GM19395 (cell line): ENCODE measurements around the gene LSM3.

Experiments used
- ATAC-seq: cut with Tn5 transposase; IDR thresholded peaks from one replicate; pipeline ENCODE4 v1.9.1; 2021; ENCODE audit warnings: mild to moderate bottlenecking, moderate library complexity; ENCODE audit not compliant: unreplicated experiment

Gene LSM3

DNA sequence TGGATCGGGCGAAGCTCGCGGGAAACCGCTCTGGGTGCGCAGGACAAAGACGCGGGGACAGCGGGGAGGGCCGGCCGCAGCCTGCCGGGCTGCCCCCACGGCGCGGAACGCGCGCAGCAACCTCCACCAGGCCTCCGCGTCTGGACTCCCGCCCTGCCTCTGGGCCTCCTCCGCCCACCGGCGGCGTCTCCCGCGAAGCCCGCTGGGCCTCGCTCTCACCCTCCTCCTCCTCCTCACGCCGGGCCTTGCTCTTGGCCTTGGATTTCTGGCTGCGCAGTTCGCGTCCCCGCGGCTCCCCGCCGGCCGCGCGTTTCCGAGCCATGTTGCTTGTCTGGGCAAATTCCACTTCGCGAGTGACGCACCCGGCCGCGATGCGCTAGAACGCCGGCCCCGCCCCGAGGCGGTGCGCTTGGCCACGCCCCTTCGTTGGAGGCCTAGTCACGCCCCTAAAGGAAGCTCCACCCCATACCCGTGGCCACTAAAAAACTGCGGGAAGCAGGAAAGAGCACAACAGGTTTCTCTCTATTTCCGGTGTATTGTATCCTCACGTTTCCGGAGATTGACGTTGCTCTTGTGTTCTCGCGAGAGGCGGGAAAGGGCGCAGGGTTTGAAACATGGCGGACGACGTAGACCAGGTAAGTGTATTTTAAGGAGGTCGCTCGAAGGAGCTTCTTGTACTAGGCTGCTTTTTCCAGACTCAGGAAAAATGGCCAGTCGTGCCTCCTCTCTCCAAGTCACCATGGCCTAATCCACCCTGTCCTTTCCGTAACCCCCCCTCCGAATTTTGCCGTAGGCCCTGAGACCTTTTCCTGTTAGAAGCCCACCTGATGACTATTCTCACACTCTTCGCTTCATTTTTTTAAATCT lies at the start of gene LSM3, which contains the start of gene XPC:
LSM3 (plus strand) TSS at position 571 of the 867 bp plus-strand sequence; CDS start at position 615, 44 bp downstream.
XPC (minus strand) TSS at position 355 of the 867 bp plus-strand sequence; CDS start at position 322, 33 bp downstream.
- peak; percentile 93 for ATAC-seq

DNA sequence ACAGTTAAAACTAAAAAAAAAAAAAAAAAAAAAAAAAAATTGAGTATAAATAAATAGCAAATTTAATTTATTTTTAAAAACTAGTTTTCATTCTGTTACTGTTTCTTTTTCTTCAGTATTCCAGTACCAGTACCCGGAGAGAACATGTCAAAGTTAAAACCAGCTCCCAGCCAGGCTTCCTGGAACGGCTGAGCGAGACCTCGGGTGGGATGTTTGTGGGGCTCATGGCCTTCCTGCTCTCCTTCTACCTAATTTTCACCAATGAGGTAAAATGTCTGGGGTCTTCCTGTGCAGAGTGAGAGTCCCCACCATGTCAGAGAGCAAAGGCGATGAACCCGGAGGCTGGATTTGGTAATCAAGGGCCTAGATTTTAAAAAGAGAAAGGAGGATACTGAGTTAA lies 49.3 kb upstream of the LSM3 start:
- ATAC-seq, result no peak

DNA sequence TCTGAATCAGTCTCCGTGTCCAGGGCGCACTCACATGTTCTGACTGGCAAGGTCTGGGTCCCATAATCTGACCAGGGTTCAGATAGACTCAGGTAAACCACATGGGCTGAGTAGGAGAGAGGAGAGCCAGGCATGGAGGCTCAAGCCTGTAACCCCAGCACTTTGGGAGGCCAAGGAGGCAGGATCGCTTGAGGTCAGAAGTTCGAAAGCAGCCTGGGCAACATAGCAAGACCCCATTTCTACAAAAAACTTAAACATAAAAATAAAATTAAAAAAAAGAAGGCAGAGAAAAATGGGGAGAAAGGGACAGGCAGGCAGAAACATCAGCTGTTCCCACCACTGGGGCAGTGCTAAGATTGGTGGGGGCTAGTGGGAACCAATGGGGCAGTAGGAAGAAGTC lies 48.4 kb upstream of the LSM3 start:
- no peak for ATAC-seq

DNA sequence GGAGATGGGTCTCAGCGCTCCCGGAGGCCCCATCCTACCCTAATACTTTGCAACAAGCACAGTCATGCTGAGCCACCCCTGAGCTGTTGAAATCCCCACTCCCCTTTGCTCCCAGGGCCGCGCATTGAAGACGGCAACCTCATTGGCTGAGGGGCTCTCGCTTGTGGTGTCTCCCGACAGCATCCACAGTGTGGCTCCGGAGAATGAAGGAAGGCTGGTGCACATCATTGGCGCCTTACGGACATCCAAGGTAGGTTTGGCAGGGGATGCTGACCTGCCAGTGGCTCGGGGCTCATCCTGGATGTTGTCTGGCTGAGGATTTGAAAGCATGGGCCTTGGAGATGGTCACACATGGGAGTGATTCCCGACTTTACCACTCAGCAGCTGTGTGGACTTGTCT lies 47.9 kb upstream of the LSM3 start:
- no peak for ATAC-seq

DNA sequence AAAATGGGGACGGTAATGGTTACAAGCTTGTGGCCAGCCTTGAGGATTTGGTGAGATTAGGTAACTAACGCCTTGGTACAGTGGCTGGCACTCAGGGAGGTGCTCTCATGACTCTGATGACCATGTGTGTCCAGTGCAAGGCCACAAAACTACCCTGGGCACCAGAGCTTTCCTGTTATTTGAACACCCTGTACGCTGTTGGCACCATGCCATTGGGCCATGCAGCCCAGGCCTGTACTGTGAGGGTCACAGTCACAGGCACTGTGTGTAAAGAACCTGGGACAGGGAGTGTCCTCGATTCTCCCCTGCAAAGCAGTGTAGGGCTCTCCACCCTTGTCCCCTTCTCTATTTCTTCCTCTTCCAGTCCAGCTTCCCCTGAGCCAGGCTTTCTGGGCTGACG lies 47.5 kb upstream of the LSM3 start:
- ATAC-seq, result no peak

DNA sequence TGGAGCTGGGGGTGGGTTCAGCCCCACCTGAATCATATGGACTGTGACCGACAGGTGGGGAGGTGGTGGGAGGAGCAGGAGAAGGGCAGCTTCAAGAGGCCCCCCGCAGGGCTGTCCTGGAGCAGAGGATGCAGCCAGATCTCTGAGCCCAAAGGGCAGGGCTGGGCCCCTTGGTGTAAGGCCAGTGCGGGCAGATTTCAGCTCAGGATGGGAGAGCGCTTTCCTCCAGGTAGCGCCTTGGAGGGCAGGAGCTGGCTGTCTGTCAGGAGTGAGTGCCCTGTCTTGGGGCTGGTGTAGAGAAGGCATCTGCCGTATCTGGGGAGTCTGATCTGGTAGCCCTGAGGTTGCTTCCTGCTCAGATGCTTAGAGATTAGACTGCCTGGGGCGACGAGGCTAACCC lies 46.5 kb upstream of the LSM3 start:
- ATAC-seq, result no peak

DNA sequence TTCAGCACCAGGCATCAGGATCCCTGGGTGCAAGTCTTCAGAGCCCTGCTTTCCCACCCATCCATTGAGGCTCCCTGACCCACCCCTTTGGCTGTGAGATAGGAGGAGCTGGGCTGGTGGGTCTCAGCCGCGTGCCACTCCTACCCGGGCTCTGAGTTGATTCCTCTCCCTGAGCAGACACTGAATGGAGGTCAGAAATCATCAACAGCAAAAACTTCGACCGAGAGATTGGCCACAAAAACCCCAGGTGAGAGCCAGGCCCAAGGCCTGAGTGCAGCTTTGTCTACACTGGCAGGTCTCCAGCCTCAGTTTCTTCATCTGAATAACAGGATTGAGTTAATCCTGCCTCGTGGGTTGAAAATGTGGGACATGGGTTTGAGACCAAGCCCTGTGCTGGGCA lies 45.9 kb upstream of the LSM3 start:
- no peak for ATAC-seq

DNA sequence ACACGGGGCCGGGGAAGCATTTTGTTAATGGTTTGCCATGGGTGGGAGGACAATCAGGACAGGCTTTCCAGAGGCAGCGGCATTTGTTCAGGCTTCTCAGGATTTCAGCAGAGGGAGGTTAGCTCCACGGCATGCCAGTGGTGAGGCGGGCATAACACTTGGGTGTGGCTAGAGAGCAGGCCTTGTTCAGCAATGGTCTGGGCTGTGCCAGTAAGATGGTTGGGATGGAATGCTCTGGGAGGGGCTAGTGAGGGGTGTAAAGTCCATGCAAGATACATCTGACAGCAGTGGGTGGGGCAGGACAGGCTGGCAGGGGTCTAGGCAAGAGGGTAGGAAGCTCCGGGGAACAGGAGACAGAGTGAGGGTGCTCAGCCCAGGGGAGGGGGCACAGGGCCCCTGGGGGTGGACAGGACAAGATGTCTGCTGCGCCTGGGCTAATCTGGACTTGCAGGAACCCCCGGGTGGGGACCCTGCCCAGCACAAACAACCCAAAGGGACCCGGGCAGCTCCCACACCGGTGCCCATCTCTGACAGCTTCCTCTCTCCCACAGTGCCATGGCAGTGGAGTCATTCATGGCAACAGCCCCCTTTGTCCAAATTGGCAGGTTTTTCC lies 45.3 kb upstream of the LSM3 start:
- no peak for ATAC-seq

DNA sequence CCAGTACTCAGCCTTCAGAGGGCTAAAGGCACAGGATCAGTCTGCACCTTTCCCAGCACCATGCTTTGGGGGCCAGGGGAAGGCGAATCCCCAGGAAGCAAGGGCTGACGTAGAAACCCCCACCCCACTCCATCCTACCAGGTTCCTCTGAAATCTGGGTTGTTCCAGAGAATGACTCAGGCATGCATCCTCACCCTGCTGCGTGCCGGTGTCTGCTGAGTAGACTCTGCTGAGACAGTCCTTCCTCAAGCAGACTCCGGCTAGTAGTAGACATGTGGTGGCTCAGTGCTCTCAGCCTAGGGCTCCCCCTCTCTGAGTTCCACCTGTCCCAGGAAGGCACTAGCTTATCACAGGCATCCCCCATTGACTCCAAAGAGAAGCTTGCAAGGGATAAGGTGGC lies 44.7 kb upstream of the LSM3 start:
- ATAC-seq, result no peak

DNA sequence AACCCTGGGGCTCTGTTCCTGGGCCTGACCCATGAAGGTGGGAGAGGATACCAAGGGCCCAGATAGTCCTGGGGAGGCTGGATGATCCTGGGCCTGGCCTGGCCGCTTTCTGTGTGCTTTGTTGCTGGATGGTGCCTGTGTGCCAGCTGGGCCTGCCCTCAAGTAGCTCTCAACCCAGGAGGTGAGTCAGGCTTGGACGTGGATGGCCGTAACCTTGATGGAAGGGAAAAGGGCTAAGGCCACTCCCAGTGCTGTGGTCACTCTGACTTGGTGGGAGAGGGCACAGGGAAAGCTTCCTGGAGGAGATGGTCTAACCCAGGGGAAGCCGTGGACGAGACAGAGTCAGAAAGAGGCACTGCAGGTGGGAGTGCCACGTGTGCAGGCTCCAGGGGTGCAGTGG lies 44.3 kb upstream of the LSM3 start:
- no peak for ATAC-seq

DNA sequence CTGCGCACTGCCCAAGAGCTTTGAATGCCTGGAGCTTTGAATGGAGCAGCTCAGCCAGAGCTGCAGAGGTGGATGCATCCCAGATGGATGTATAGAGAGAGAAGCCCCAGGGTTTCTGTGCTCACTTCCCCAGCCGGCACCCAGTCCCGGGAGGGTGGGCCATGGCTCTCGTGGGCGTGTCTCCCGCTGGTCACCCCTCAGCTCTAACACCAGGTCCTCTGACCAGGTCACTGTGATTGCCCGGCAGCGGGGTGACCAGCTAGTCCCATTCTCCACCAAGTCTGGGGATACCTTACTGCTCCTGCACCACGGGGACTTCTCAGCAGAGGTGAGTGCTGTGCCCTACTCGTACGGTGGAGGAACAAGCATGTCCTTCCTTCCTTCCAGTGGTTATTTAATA lies 43.0 kb upstream of the LSM3 start:
- no peak for ATAC-seq

DNA sequence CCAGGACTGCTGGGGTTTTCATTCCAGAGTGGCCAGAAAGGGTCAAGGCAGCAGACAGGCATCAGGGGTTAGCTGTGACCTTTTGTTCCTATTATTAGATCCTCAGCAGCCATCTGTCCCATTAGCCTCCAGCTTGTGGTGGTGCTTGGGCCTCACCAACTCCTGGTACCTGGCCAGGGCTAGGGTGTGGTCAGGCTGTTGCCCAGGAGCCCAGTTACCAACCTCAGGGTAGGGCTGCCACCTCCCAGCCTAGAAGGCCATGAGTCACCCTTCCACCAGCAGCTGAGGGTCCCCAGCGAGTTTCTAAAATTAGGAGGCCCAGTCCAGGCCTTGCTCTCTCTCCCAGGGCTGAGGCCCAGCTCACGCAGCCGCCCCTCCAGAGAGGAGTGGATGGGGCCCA lies 41.6 kb upstream of the LSM3 start:
- no peak for ATAC-seq

DNA sequence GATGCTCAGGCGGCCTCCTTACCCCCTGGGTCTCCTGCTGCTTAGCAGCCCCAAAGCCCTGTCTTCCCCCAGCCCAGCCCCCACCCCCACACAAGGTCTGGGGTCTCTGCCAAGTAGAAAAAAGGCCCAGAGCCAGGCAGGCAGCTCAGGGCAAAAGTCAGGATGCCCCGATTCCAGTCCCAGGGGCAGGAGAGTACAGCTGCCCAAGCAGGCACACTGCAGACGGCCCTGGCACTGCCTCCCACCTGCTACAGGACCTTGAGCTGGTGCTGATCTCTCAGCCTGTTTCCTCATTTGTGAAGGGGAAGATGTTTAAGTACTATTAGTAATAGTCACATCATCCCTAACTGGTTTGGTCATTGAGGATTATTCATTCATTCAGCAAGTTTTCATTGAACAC lies 41.2 kb upstream of the LSM3 start:
- no peak for ATAC-seq

DNA sequence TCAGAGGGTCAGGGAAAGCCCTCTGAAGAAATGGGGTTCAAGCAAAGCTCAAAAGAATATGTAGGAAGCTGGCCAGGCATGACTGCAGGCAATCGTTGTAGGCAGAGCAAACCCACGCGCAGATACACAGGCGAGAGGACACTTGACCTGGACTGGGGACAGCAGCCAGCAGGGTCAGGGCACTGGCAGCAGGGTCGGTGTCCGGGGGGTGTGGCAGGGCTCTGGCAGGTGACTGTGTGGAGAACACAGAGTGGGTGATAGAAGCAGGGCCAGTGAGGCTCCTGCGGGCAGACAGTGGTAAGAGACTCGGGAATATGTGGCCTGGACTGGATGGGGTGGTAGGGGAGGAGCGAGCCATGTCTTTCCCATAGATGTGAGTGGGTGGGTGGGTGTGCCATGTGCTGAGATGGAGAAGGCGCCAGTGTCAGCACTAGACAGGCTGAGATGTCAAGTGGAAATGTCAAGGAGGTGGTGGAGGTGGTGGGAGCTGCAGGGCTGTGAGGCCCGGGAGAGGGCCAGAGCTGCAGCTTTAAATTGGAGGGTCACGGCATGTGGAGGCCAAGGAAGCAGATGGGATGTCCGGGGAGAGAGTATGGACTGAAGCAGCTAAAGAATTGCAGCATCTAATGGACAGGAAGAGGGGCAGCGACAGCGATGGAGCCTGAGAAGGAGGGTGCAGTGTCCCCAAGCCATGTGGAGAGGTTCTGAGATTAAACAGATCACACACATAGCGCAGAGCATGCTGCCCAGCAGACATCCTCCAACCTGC lies 40.3 kb upstream of the LSM3 start:
- ATAC-seq, result no peak

DNA sequence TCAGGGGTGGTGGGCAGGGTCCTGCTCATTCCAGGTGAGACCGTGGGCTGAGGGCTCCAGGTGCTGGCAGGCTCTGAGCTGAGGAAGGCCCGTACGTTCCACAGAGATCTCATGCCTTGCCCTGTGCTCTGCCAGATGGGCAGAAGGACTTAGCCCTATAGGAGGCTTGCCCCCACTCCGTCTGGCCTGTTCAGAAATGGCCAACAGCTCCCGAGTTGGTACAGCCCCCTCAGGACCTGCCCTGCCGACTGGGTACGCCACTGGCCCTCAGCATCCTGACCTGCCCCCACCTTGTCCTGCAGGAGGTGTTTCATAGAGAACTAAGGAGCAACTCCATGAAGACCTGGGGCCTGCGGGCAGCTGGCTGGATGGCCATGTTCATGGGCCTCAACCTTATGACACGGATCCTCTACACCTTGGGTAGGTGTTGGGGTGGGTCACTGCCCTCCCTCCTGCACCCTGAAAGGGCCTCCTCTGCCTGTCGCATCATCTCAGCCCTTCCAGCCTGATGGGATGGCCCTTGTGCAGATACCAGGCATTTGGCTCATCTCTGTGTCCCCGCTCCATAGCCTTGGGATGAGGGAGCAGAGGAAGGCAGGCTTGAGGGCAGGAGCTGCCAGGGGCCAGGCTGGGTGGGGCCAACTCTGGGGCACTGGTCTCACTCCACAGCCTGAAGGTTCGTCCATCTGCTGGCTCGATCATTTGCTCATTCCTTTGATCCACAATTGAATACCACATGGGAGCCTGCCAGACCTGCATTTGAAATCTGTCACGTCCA lies 39.5 kb upstream of the LSM3 start:
- ATAC-seq, result no peak

DNA sequence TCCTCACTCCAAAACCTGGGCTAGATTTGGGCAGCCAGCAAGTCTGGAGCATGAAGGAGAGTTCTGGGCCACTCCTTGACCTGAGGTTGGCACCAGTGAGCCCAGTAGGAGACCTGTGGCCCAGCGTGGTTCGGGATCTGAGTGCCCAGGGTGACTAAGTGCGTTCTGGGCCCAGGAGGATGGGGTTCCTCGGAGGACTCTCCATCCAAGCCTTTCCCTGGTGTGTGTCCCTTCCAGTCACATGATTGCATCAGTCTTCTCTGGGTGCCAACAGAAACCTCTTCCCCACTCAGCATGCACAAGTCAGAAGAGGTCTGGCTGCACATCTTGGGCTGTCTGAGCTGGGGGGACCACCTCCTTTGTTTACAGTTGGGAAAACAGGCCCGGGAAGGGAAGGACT lies 38.8 kb upstream of the LSM3 start:
- no peak for ATAC-seq

DNA sequence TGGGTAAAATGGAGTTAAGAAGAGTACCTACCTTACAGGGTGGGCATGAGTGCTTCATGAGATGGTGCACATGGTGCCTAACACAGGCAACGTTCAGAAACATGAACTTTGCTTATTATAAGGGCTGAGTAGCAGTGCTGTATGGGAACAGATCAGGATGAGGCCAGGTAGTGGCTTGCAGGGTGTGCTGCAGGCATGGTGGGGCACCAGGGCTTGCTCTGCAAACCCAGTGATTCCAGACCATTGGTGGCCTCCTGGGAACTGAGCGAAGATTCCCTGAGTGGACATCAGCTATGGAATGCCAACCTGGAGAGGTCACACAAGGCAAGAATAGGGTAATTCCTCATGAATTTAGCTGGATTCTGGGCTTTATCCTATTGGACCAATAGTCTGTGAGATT lies 37.9 kb upstream of the LSM3 start:
- no peak for ATAC-seq

DNA sequence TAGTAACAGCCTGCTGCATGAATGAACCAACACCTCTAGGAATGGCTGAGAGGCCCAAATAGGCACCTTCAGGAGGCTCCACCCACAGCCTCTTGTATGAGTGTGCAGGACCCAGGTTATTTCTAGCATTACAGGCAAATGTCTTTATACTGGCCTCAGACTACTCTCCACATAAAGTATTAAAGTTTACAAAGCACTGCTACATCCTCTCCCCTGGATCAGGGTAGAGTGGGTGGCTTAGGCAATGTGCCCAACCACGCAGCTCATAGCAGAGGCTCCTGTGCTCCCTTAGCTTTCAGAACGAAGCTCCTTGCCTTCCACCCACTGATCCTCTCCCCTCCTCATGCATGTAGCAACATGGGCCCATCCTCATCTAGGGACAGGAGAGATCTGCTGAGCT lies 37.5 kb upstream of the LSM3 start:
- ATAC-seq, result no peak

DNA sequence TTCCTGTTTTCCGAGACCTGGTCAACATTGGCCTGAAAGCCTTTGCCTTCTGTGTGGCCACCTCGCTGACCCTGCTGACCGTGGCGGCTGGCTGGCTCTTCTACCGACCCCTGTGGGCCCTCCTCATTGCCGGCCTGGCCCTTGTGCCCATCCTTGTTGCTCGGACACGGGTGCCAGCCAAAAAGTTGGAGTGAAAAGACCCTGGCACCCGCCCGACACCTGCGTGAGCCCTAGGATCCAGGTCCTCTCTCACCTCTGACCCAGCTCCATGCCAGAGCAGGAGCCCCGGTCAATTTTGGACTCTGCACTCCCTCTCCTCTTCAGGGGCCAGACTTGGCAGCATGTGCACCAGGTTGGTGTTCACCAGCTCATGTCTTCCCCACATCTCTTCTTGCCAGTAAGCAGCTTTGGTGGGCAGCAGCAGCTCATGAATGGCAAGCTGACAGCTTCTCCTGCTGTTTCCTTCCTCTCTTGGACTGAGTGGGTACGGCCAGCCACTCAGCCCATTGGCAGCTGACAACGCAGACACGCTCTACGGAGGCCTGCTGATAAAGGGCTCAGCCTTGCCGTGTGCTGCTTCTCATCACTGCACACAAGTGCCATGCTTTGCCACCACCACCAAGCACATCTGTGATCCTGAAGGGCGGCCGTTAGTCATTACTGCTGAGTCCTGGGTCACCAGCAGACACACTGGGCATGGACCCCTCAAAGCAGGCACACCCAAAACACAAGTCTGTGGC lies 36.8 kb upstream of the LSM3 start:
- ATAC-seq, result no peak

DNA sequence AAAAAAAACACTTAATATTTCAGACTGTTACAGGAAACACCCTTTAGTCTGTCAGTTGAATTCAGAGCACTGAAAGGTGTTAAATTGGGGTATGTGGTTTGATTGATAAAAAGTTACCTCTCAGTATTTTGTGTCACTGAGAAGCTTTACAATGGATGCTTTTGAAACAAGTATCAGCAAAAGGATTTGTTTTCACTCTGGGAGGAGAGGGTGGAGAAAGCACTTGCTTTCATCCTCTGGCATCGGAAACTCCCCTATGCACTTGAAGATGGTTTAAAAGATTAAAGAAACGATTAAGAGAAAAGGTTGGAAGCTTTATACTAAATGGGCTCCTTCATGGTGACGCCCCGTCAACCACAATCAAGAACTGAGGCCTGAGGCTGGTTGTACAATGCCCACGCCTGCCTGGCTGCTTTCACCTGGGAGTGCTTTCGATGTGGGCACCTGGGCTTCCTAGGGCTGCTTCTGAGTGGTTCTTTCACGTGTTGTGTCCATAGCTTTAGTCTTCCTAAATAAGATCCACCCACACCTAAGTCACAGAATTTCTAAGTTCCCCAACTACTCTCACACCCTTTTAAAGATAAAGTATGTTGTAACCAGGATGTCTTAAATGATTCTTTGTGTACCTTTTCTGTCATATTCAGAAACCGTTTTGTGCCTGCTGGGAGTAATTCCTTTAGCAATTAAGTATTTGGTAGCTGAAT lies 35.9 kb upstream of the LSM3 start:
- ATAC-seq, result no peak
